GM18499 (cell line): ENCODE data around the gene CAV1.

Experiments used
- ATAC-seq: cut with Tn5 transposase; IDR thresholded peaks from one replicate; pipeline ENCODE4 v1.9.1; 2021; ENCODE audit warnings: moderate number of reproducible peaks; ENCODE audit not compliant: insufficient read depth, unreplicated experiment

The CAV1 gene

GRCh38 chr7:116527521-116527920 lies 2.7 kb downstream of the CAV1 start:
- ATAC-seq, result no peak

- no peak for ATAC-seq
These were observed 3.4 kb downstream of the CAV1 start for GRCh38 chr7:116528008-116528789.

- ATAC-seq, result no peak
These were observed 4.4 kb downstream of the CAV1 start for GRCh38 chr7:116529250-116529649.

GRCh38 chr7:116530107-116530820 lies 5.4 kb downstream of the CAV1 start:
- ATAC-seq, result no peak

- no peak for ATAC-seq
These were observed 7.4 kb downstream of the CAV1 start for GRCh38 chr7:116532102-116532688.

GRCh38 chr7:116534790-116535189 lies 10.0 kb downstream of the CAV1 start:
- no peak for ATAC-seq

GRCh38 chr7:116535416-116535815 lies 10.6 kb downstream of the CAV1 start:
- ATAC-seq, result no peak

GRCh38 chr7:116538138-116538537 lies 13.3 kb downstream of the CAV1 start:
- ATAC-seq, result no peak

GRCh38 chr7:116539879-116540278 lies 15.0 kb downstream of the CAV1 start:
- no peak for ATAC-seq

- ATAC-seq, result no peak
These were observed 15.9 kb downstream of the CAV1 start for GRCh38 chr7:116540743-116541142.

GRCh38 chr7:116541951-116542350 lies 17.1 kb downstream of the CAV1 start:
- no peak for ATAC-seq

- ATAC-seq, result no peak
These were observed 17.8 kb downstream of the CAV1 start for GRCh38 chr7:116542618-116543017.

- no peak for ATAC-seq
These were observed 18.8 kb downstream of the CAV1 start for GRCh38 chr7:116543664-116544063.

- no peak for ATAC-seq
These were observed 19.7 kb downstream of the CAV1 start for GRCh38 chr7:116544487-116544886.

- ATAC-seq, result no peak
These were observed 20.7 kb downstream of the CAV1 start for GRCh38 chr7:116545411-116545993.

GRCh38 chr7:116546054-116546453 lies 21.2 kb downstream of the CAV1 start:
- ATAC-seq, result no peak

- no peak for ATAC-seq
These were observed 22.1 kb downstream of the CAV1 start for GRCh38 chr7:116546916-116547315.

GRCh38 chr7:116547347-116547746 lies 22.5 kb downstream of the CAV1 start:
- ATAC-seq, result no peak

- peak; percentile 88 for ATAC-seq
These were observed 23.7 kb downstream of the CAV1 start for GRCh38 chr7:116548506-116548905.

GRCh38 chr7:116549370-116549769 lies 24.5 kb downstream of the CAV1 start:
- no peak for ATAC-seq

- no peak for ATAC-seq
These were observed 26.9 kb downstream of the CAV1 start for GRCh38 chr7:116551692-116552091.
